IPS-18c (cell line): Measurements from ENCODE around the gene HPCAL1.

Source experiments
- H3K4me3 ChIP-seq: 2 replicates; pipeline ENCODE4 v1.7.0; 2013; ENCODE audit warnings: low read depth, mild to moderate bottlenecking, low read length, moderate library complexity; ENCODE audit not compliant: insufficient read depth
- H3K9me3 ChIP-seq: one replicate; pipeline ENCODE4 v1.6.1; 2013; ENCODE audit warnings: mild to moderate bottlenecking, low read length, moderate library complexity; ENCODE audit not compliant: control insufficient read depth, insufficient read depth

HPCAL1 gene

GRCh38 chr2:10325278-10326145, 22.8 kb downstream of the HPCAL1 start:
- Histone ChIP-seq H3K9me3 (peaks cover 2% of the 10 kb centered on the region), H3K4me3 (no peak overlapping the region)

- H3K9me3 ChIP-seq = peaks cover 3% of the 10 kb centered on the region
- H3K4me3 ChIP-seq = no peak overlapping the region
Measured at GRCh38 chr2:10326151-10326616, 23.5 kb downstream of the HPCAL1 start.

- Histone ChIP-seq H3K4me3 (no peak overlapping the region), H3K9me3 (peaks cover 4% of the 10 kb centered on the region)
Measured at GRCh38 chr2:10326707-10327594, 24.2 kb downstream of the HPCAL1 start.

- H3K9me3 ChIP-seq = peaks cover 4% of the 10 kb centered on the region
- no peak overlapping the region for H3K4me3 ChIP-seq
Measured at GRCh38 chr2:10327896-10328669, 25.4 kb downstream of the HPCAL1 start.

GRCh38 chr2:10328670-10329579, 26.2 kb downstream of the HPCAL1 start:
- H3K9me3 ChIP-seq = peaks cover 4% of the 10 kb centered on the region
- no peak overlapping the region for H3K4me3 ChIP-seq

GRCh38 chr2:10329580-10329879, 26.8 kb downstream of the HPCAL1 start:
- H3K9me3 ChIP-seq = peaks cover 4% of the 10 kb centered on the region
- H3K4me3 ChIP-seq = no peak overlapping the region

GRCh38 chr2:10329880-10330699, 27.4 kb downstream of the HPCAL1 start:
- Histone ChIP-seq H3K9me3 (peaks cover 4% of the 10 kb centered on the region), H3K4me3 (no peak overlapping the region)

GRCh38 chr2:10330700-10331026, 28.0 kb downstream of the HPCAL1 start:
- H3K4me3 ChIP-seq = no peak overlapping the region
- peaks cover 2% of the 10 kb centered on the region for H3K9me3 ChIP-seq

- H3K9me3 ChIP-seq = peaks cover 2% of the 10 kb centered on the region
- H3K4me3 ChIP-seq = no peak overlapping the region
Measured at GRCh38 chr2:10331027-10331701, 28.5 kb downstream of the HPCAL1 start.

- Histone ChIP-seq H3K9me3 (peaks cover 2% of the 10 kb centered on the region), H3K4me3 (no peak overlapping the region)
Measured at GRCh38 chr2:10331702-10332401, 29.1 kb downstream of the HPCAL1 start.

- H3K9me3 ChIP-seq = peaks cover 2% of the 10 kb centered on the region
- no peak overlapping the region for H3K4me3 ChIP-seq
Measured at GRCh38 chr2:10332402-10333246, 29.9 kb downstream of the HPCAL1 start.

- Histone ChIP-seq H3K9me3 (peaks cover 2% of the 10 kb centered on the region), H3K4me3 (no peak overlapping the region)
Measured at GRCh38 chr2:10333247-10333613, 30.5 kb downstream of the HPCAL1 start.

GRCh38 chr2:10333966-10334365, 31.3 kb downstream of the HPCAL1 start:
- Histone ChIP-seq H3K9me3 (peaks cover 2% of the 10 kb centered on the region), H3K4me3 (no peak overlapping the region)
